ENCODE results near the gene TLE1. TPM values are rescaled to one million over a fixed set of nuclear protein-coding genes. Genes with fewer than 3 reads are reported as not detected.
"Not testable (repeated sequence)": the region's sequence is repeated elsewhere in the genome, so short reads cannot be mapped to it uniquely, and the experiment has no call there.

The TLE1 gene
- total RNA-seq, 1 experiment from 2014 or later, result 79.3 TPM

GRCh38 chr9:81737871-81738507 lies 48.6 kb upstream of the TLE1 start:
- no peak overlapping the region for H3K4me2 ChIP-seq (ENCODE audit: insufficient read depth, insufficient read length, low read length)

DNA sequence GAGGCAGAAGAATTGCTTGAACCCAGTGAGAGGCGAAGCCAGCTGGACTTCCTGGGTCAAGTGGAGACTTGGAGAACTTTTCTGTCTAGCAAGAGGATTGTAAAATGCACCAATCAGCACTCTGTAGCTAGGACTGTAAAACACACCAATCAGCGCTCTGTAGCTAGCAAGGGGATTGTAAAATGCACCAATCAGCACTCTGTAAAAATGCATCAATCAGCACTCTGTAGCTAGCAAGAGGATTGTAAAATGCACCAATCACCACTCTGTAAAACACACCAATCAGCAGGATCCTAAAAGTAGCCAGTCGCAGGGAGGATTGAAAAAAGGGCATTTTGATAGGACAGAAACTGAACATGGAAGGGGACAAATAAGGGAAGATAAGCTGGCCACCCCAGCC lies 41.2 kb upstream of the TLE1 start:
- H3K4ac ChIP-seq (ENCODE audit: low read depth, low read length); DNase-seq; H3K18ac ChIP-seq (ENCODE audit: insufficient read length, low read depth, low read length); H3K27me3 ChIP-seq (ENCODE audit: insufficient read depth, low read length); H4K5ac ChIP-seq (ENCODE audit: insufficient read length, low read depth, low read length); H3K27me3 Mint-ChIP-seq (ENCODE audit: low read depth); H4K8ac ChIP-seq (replicated peaks; ENCODE audit: insufficient read length, low read depth, low read length); H3K9ac ChIP-seq (ENCODE audit: extremely low read depth, insufficient read length, low read length); H3K79me1 ChIP-seq (ENCODE audit: insufficient read depth, low read depth, low read length, poor library complexity, severe bottlenecking); H3K9me3 ChIP-seq (ENCODE audit: control insufficient read depth, low read depth, low read length); H2BK5ac ChIP-seq (ENCODE audit: insufficient read length, low read length); H2BK20ac ChIP-seq (ENCODE audit: low read depth, low read length, poor library complexity, severe bottlenecking); H3K9me3 Mint-ChIP-seq; H2BK120ac ChIP-seq (ENCODE audit: low read depth, low read length, poor library complexity, severe bottlenecking); H3K23ac ChIP-seq (ENCODE audit: insufficient read length, low read depth, low read length); H3K79me2 ChIP-seq (ENCODE audit: insufficient read depth, low read length); H2AFZ ChIP-seq (ENCODE audit: low read length); H3K36me3 Mint-ChIP-seq (ENCODE audit: insufficient read depth in 1 of 3, low read depth in 3 of 3); H3K4me3 Mint-ChIP-seq; H4K20me1 ChIP-seq (ENCODE audit: control insufficient read depth, insufficient read depth, insufficient read length); H3K27ac Mint-ChIP-seq; H2BK15ac ChIP-seq (ENCODE audit: low read depth, low read length); H3K4me1 Mint-ChIP-seq; H3K14ac ChIP-seq (ENCODE audit: insufficient read depth, low read length); H4K91ac ChIP-seq (ENCODE audit: insufficient read length, low read depth, low read length); H2AK5ac ChIP-seq (ENCODE audit: insufficient read length, low read length); H3K56ac ChIP-seq (ENCODE audit: insufficient read length, low read depth, low read length); H3K4me1 ChIP-seq (ENCODE audit: insufficient read depth, low read length); H3T11ph ChIP-seq (ENCODE audit: low read length); H3K4me2 ChIP-seq (ENCODE audit: insufficient read depth, insufficient read length, low read length); H3K27ac ChIP-seq (ENCODE audit: insufficient read length, low read depth, low read length); H3K23me2 ChIP-seq (ENCODE audit: insufficient read length, low read depth, low read length, poor library complexity, severe bottlenecking); H2BK12ac ChIP-seq (ENCODE audit: insufficient read length, low read depth, low read length): not testable (repeated sequence)
- WGBS (ENCODE audit: extremely low coverage, insufficient read length, low lambda C conversion rate), result no CpG with 5 or more reads among the region's 3 CpGs

More at GRCh38 chr9:81737871-81738507, 48.6 kb upstream of the TLE1 start:
- Histone ChIP-seq H3K79me2 (ENCODE audit: insufficient read depth, low read length) (no peaks in the 10 kb centered on the region), H2BK20ac (ENCODE audit: low read depth, low read length, poor library complexity, severe bottlenecking) (no peak overlapping the region), H2BK5ac (ENCODE audit: insufficient read length, low read length) (no peak overlapping the region), H3K18ac (ENCODE audit: insufficient read length, low read depth, low read length) (no peak overlapping the region), H2AK5ac (ENCODE audit: insufficient read length, low read length) (no peak overlapping the region), H2BK15ac (ENCODE audit: low read depth, low read length) (no peak overlapping the region), H4K91ac (ENCODE audit: insufficient read length, low read depth, low read length) (no peak overlapping the region), H2BK12ac (ENCODE audit: insufficient read length, low read depth, low read length) (no peak overlapping the region), H3K4ac (ENCODE audit: low read depth, low read length) (no peak overlapping the region), H3K23me2 (ENCODE audit: insufficient read length, low read depth, low read length, poor library complexity, severe bottlenecking) (no peaks in the 10 kb centered on the region), H4K5ac (ENCODE audit: insufficient read length, low read depth, low read length) (no peak overlapping the region), H3K23ac (ENCODE audit: insufficient read length, low read depth, low read length) (no peak overlapping the region), H3K79me1 (ENCODE audit: insufficient read depth, low read depth, low read length, poor library complexity, severe bottlenecking) (no peaks in the 10 kb centered on the region), H2BK120ac (ENCODE audit: low read depth, low read length, poor library complexity, severe bottlenecking) (no peak overlapping the region), H3K4me1 (ENCODE audit: insufficient read depth, low read length) (peaks cover 5% of the 10 kb centered on the region; the same call in 1 of the 2 replicates), H3K27me3 (ENCODE audit: insufficient read depth, low read length) (no peaks in the 10 kb centered on the region), H3K56ac (ENCODE audit: insufficient read length, low read depth, low read length) (no peak overlapping the region), H4K8ac (replicated peaks; ENCODE audit: insufficient read length, low read depth, low read length) (no peak overlapping the region), H2AFZ (ENCODE audit: low read length) (no peak overlapping the region), H3K14ac (ENCODE audit: insufficient read depth, low read length) (no peak overlapping the region), H3K9me3 (ENCODE audit: control insufficient read depth, low read depth, low read length) (no peaks in the 10 kb centered on the region), H3K27ac (ENCODE audit: insufficient read length, low read depth, low read length) (no peak overlapping the region), H3K9ac (ENCODE audit: extremely low read depth, insufficient read length, low read length) (no peak overlapping the region), H3T11ph (ENCODE audit: low read length) (no peak overlapping the region), H4K20me1 (ENCODE audit: control insufficient read depth, insufficient read depth, insufficient read length) (no peaks in the 10 kb centered on the region)
- H3K4me3 Mint-ChIP-seq, result no peak overlapping the region
- peaks cover 9 to 10% of the 10 kb centered on the region in 2 experiments for H3K4me1 Mint-ChIP-seq
- peaks cover 2% of the 10 kb centered on the region in 2 experiments; a peak in 3 of 5 replicates for H3K9me3 Mint-ChIP-seq
- TF ChIP-seq, protein P1, sequence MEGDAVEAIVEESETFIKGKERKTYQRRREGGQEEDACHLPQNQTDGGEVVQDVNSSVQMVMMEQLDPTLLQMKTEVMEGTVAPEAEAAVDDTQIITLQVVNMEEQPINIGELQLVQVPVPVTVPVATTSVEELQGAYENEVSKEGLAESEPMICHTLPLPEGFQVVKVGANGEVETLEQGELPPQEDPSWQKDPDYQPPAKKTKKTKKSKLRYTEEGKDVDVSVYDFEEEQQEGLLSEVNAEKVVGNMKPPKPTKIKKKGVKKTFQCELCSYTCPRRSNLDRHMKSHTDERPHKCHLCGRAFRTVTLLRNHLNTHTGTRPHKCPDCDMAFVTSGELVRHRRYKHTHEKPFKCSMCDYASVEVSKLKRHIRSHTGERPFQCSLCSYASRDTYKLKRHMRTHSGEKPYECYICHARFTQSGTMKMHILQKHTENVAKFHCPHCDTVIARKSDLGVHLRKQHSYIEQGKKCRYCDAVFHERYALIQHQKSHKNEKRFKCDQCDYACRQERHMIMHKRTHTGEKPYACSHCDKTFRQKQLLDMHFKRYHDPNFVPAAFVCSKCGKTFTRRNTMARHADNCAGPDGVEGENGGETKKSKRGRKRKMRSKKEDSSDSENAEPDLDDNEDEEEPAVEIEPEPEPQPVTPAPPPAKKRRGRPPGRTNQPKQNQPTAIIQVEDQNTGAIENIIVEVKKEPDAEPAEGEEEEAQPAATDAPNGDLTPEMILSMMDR (conservative IDR thresholded peaks at IDR 0.05), result no peak
- H3K27me3 Mint-ChIP-seq (ENCODE audit: low read depth), result no peaks in the 10 kb centered on the region; the same call in 1 of the 2 replicates
- no CpG with 5 or more reads among the region's 6 CpGs for WGBS (ENCODE audit: extremely low coverage, insufficient read length, low lambda C conversion rate)
- H3K27ac Mint-ChIP-seq, result peak overlapping the region in 1 of 3 experiments; percentile 50; a peak in 2 of 7 replicates
- DNase-seq, result no peak
- H3K36me3 Mint-ChIP-seq (ENCODE audit: insufficient read depth in 1 of 3, low read depth in 3 of 3), result no peaks in the 10 kb centered on the region; a peak in 2 of 7 replicates
